Neural cell (in vitro differentiated cells): ENCODE measurements around the gene BMAL1.

Experiments
- CTCF ChIP-seq: fragments of 450-650 bp; IDR thresholded peaks from 2 replicates; pipeline ENCODE4 v1.5.1; 2014; ENCODE audit warnings: antibody characterized with exemption, mild to moderate bottlenecking, moderate library complexity; ENCODE audit not compliant: poor library complexity, severe bottlenecking
- SMC3 ChIP-seq: fragments of 450-650 bp; conservative IDR thresholded peaks from 2 replicates; pipeline ENCODE4 v1.6.1; 2014; ENCODE audit warnings: antibody characterized with exemption, mild to moderate bottlenecking, moderate library complexity; ENCODE audit not compliant: poor library complexity

GRCh38 chr11:13364388-13364787 lies 86.8 kb downstream of the BMAL1 start:
- TF ChIP-seq CTCF (no peak), SMC3 (no peak)
